Body of pancreas (tissue), 4 donors: Measurements from ENCODE around the gene CFAP210.

Experiments used
- POLR2A ChIP-seq, 3 donors: fragments of 450-650 bp; IDR thresholded peaks; one replicate each; pipeline ENCODE4 v1.6.1; 2016; ENCODE audit warnings: antibody characterized with exemption in 3 of 3, mild to moderate bottlenecking in 2 of 3
- TF ChIP-seq, protein P1 (sequence below), 7 experiments: fragments of 450-650 bp in 4 of 7; fragments of 200-600 bp in 3 of 7; sonication (generic) in 3 of 7; IDR thresholded peaks; one replicate each; pipeline ENCODE4 v1.5.1; 2016 to 2019; ENCODE audit warnings: antibody characterized with exemption in 7 of 7

DNA sequence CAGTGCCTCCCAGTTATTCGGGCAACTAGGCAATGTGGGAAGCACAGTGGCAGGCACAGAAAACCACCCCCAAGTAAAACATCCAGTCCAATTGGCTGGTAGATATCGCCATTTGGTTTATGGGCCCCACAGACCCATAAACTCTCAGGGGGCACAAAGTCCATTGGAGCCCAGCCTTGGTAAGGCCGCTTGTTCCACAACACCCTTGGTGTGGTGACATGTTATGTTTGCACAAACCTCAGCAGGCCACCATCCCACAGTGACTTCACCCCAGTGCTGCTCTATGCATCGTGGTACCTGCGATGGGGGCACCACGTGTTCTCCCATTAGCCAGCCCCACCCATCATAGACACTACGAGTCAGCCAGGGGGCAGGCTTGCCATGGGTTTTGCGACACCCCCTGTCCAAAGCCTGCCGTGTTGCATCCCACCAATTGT lies 18.6 kb upstream of the CFAP210 start:
- TF ChIP-seq, protein P1, sequence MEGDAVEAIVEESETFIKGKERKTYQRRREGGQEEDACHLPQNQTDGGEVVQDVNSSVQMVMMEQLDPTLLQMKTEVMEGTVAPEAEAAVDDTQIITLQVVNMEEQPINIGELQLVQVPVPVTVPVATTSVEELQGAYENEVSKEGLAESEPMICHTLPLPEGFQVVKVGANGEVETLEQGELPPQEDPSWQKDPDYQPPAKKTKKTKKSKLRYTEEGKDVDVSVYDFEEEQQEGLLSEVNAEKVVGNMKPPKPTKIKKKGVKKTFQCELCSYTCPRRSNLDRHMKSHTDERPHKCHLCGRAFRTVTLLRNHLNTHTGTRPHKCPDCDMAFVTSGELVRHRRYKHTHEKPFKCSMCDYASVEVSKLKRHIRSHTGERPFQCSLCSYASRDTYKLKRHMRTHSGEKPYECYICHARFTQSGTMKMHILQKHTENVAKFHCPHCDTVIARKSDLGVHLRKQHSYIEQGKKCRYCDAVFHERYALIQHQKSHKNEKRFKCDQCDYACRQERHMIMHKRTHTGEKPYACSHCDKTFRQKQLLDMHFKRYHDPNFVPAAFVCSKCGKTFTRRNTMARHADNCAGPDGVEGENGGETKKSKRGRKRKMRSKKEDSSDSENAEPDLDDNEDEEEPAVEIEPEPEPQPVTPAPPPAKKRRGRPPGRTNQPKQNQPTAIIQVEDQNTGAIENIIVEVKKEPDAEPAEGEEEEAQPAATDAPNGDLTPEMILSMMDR (IDR thresholded peaks at IDR 0.05) = no peak
- TF ChIP-seq POLR2A (IDR thresholded peaks at IDR 0.05) = no peak
